ENCODE data around the gene TMEM220.
"Not testable (repeated sequence)": the region's sequence is repeated elsewhere in the genome, so short reads cannot be mapped to it uniquely, and the experiment has no call there.

TMEM220 gene

DNA sequence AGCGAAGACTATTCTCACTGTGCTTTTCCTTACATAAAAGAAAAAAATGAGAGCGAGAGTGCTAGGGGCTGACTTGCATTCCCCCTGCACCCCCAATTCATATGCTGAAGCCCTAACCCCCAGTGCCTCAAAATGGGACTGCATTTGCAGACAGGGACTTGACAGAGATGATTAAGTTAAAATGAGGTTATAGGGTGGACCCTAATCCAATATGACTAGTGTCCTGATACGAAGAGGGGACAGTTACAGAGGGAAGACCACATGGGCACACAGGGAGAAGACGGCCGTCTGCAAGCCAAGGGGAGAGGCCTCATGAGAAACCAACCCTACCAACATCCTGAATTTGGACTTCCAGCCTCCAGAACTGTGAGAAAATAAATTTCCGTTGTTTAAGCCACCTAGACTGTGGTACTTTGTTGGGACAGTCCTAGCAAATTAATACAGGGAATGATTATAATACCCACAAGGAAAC is 1.6 kb upstream of the TMEM220 start:
- in situ Hi-C loops (cut with HindIII; ENCODE audit: low sequenced_read_pairs) = loop anchor here (5.0 kb wide), 1 partner anchor 89 kb away; no protein-coding TSS in a partner anchor

- in situ Hi-C loops (cut with HindIII; ENCODE audit: low sequenced_read_pairs) = loop anchor here (5.0 kb wide), 1 partner anchor 88 kb away; no protein-coding TSS in a partner anchor
These were observed 424 bp upstream of the TMEM220 start for GRCh38 chr17:10730247-10730646.

- in situ Hi-C loops (cut with HindIII; ENCODE audit: low sequenced_read_pairs) = no loop called here
These were observed 1.4 kb downstream of the TMEM220 start for GRCh38 chr17:10728331-10728892.

DNA sequence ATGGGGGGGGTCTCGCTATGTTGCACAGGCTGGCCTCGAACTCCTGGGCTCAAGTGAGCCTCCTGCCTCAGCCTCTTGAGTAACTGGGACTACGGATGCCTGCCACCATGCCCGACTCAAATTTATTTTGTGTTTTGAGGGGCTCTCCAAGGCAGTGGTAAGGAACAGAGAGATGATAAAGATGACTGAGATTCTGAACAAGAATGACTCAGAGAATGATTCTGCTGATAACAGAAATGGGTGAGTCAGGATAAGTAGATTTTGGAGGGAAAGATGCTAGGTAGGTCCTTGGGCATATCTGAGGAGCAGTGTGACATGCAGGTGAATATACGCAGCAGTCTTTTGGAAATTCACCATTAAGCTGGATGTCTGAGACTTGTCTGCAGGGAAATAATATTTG is 2.6 kb downstream of the TMEM220 start:
- in situ Hi-C loops (cut with HindIII; ENCODE audit: low sequenced_read_pairs) = no loop called here

GRCh38 chr17:10726196-10726595 is 3.6 kb downstream of the TMEM220 start:
- in situ Hi-C loops (cut with HindIII; ENCODE audit: low sequenced_read_pairs) = no loop called here

- in situ Hi-C loops (cut with HindIII; ENCODE audit: low sequenced_read_pairs) = no loop called here
These were observed 4.6 kb downstream of the TMEM220 start for GRCh38 chr17:10725262-10725661.

DNA sequence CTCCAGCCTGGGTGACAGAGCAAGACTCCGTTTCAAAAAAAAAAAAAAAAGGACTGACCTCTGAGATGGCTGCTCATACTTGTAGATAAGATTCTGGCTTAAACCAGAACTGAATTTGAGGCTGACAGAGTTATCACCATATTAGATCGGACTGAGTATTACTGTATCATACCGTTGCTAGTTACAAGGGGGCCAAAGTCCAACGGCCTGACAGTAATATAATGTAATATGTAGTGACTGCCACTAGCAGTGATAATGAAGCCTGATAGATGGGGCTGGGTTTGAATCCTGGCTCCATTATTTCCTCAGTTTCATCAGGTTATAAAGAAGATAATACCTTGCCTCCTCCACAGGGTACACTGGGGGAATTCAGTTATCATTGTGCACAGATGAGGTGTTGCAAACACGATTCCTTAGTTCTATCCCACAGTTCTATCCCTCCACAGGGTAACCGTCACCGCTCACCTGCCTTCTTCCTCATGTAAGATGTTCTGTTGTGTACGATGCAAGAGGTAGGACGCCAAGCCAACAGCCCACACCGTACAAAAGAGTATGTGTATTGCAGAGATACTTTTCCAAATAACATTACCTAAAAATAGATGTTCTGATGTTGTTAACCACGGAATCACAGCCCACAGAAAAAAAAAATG is 5.2 kb downstream of the TMEM220 start:
- in situ Hi-C loops (cut with HindIII; ENCODE audit: low sequenced_read_pairs) = no loop called here

- in situ Hi-C loops (cut with HindIII; ENCODE audit: low sequenced_read_pairs) = no loop called here
These were observed 11.3 kb downstream of the TMEM220 start for GRCh38 chr17:10718547-10718946.

DNA sequence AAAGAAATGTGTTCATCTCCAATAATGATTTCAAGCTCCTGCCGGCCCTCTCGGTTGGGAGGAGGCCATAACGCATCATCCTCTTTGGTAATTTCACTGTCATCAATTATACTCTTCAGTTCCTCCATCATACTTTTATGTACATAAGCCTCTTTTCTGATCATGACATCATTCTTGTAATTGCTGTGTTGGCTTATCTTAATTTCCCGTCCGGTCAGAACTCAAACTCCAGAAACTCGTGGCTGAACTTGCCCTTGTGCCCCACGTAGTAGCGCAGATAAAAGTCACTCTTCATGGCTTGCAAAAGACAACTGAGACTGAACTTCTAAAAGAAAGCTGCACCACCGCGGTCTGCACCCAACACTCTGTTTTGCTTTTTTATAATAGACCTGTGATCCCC is 13.6 kb downstream of the TMEM220 start:
- in situ Hi-C loops (cut with HindIII; ENCODE audit: low sequenced_read_pairs) = no loop called here

GRCh38 chr17:10713318-10713717 is 16.5 kb downstream of the TMEM220 start:
- in situ Hi-C loops (cut with HindIII; ENCODE audit: low sequenced_read_pairs) = no loop called here

DNA sequence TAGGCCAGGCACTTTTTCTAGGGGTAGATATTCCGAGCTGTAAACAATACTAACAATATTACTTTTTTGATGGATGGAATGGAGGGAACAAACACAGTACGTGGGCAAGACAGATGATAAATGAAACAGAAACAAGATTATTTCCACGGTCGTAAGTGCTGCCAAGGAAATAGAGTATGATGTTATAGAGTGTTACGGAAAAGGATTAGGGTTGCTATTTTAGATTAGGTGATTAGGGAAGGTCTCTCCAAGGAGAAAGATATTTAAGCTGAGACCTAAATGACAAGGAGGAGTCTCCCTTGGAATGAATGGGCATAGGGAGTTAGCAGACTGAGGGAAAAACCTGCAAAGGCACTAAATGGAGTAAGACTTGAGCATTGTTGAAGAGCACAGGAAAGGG is 24.1 kb downstream of the TMEM220 start:
- in situ Hi-C loops (cut with HindIII; ENCODE audit: low sequenced_read_pairs) = no loop called here

DNA sequence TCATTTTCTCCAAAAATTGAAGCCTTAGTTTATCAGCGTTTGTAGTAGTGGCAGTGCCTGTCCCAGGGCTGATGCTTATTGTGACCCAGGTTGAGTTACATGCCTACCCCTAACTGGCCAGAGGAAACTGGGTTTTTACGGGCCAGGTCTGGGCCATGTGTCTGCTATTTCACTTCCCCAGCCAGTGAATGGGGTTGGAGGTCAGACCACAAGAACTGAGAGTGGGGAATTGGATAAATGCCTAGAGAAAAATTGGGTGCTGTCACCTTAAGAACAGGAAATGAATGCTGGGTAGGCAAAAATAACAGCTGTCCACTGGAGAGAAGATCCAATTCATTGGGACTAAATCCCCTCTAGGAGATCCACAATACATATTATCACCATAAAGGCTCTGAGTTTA is 27.2 kb downstream of the TMEM220 start:
- in situ Hi-C loops (cut with HindIII; ENCODE audit: low sequenced_read_pairs) = no loop called here

- in situ Hi-C loops (cut with HindIII; ENCODE audit: low sequenced_read_pairs) = no loop called here
These were observed 30.0 kb downstream of the TMEM220 start for GRCh38 chr17:10699856-10700255.

DNA sequence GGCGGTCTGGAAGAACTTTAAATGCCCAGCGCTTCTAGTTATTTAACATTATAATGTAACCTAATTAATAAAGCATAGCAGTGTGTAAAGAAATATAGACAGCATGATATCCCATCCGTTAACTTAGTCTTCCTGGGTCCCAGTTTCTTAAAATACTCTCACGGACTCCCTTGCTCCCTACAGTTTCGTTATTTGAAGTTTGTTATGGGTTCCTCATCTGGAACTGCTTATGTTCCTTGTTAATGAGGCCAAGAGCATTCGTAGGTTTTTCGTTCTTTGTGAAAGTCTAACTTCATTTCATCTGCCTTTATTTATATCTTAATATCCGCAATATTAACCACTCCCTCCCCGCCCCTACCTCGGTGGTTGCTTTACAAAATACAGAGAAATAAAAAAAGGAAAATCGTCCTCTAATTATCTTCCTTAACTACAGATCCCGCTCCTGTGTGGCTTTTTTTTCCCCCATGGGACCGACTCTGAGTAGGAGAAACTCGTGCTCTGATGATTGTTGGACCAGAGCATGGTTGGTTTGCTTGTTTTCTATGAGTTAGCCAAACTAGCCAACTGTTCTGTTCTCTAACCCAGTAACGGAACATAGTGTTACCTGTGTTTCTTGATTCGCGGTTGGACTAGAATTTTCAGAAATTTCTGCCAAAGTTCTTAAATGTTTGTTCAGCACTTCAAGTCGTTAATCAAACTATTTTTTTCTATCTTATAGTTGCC is 31.6 kb downstream of the TMEM220 start:
- in situ Hi-C loops (cut with HindIII; ENCODE audit: low sequenced_read_pairs) = no loop called here

GRCh38 chr17:10697092-10698081 is 32.4 kb downstream of the TMEM220 start, which contains the start of the genes ADPRM and SCO1:
Gene ADPRM (plus strand): TSS chr17:10697594. CDS start chr17:10704927, 7,333 bp downstream.
Gene SCO1 (minus strand): TSS chr17:10697533. CDS start chr17:10697507, 26 bp downstream.
- in situ Hi-C loops (cut with HindIII; ENCODE audit: low sequenced_read_pairs) = no loop called here

DNA sequence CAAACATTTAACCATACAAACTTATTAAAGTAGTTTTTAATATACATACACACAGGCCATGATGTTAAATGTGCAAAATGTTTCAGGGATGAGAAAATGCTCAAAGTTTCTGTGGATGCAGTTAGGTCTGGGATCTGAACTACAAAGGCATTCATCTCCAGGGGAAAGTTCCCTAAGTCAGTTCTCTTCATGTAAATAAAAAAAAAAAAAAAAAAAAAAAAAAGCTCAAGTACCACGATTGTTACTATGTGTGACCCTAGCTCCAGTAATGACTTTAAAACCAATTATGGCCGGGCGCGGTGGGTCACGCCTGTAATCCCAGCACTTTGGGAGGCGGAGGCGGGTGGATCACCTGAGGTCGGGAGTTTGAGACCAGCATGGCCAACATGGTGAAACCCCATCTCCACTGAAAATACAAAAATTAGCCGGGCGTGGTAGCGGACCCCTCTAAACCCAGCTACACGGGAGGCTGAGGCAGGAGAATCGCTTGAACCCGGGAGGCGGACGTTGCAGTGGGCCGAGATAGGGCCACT is 33.9 kb downstream of the TMEM220 start:
- in situ Hi-C loops (cut with HindIII; ENCODE audit: low sequenced_read_pairs) = not testable (repeated sequence)

DNA sequence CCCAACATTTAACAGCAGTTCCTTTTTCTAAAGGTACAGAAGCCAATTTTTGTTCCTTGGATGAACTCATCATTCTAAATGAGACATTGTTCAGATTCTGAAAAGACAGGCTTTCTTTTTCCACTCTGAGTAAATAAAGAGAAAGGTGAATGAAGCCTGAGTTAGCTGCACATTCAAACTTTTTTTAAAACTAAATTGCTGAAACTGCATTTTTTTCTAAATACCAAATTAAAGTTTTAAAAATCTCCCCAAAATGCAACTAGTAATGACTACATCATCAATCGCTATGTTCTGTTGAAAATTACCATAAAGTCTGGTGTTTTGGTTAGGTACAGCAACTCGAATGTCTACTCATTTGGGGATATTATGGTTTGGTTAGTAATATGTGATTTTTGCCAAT is 42.3 kb downstream of the TMEM220 start:
- in situ Hi-C loops (cut with HindIII; ENCODE audit: low sequenced_read_pairs) = no loop called here

GRCh38 chr17:10683853-10684252 is 46.0 kb downstream of the TMEM220 start:
- in situ Hi-C loops (cut with HindIII; ENCODE audit: low sequenced_read_pairs) = no loop called here

DNA sequence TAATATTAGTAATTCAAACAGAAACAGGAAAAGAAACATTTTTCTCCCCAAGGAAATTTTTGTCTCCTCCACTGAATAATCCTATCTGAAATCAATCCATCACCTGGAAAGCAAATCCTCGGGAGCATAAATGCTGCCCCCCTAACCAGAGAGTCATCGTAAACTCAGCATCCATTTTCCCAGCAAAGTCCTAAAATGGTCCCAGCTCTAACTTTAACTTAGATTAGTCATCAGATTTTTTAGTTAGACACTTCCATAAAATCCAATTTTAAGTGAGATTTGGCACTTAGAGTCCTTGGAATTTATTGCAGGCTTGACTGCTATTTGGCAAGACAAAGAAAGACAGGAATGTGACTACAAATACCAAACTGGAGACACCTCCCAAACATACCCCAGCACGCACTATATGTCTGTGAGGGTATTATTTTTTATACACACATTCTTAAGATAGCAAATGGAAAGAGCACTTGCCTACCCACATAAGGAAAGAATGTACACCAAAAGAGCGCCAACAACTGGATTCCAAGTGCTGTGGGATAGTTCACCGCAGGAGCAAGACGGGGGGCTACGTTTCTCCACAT is 47.9 kb downstream of the TMEM220 start:
- in situ Hi-C loops (cut with HindIII; ENCODE audit: low sequenced_read_pairs) = no loop called here

- in situ Hi-C loops (cut with HindIII; ENCODE audit: low sequenced_read_pairs) = loop anchor here (5.0 kb wide), 1 partner anchor 32 kb away; no protein-coding TSS in a partner anchor
These were observed 55.1 kb downstream of the TMEM220 start for GRCh38 chr17:10674704-10675103.
